EL (cell line): ENCODE results near the gene WDR91.

Source experiments
- DNase-seq: peaks from one replicate; pipeline ENCODE4 v3.0.0-alpha.2; 2016

The WDR91 gene

DNA sequence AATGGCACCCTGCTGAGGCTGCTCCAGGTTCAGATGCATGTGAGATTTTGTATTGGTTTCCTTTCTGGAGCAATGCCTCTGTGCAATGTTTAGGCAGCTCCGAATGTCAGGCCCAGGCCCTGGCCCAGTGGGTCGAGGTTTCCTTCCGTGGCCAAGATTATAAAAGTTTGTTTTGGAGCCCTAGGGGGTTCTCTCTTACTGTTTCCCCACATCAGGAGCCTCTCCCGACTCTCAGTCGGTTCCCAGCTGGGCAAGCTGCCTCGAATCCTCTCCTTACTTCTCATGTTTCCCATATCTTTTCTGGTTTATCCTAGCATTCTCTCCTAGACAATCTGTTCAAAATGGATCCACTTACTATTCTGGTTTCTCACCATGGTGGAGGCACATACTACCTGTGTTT lies 52.5 kb downstream of the WDR91 start:
- no peak for DNase-seq

GRCh38 chr7:135158141-135158655 lies 53.1 kb downstream of the WDR91 start:
- DNase-seq, result no peak

DNA sequence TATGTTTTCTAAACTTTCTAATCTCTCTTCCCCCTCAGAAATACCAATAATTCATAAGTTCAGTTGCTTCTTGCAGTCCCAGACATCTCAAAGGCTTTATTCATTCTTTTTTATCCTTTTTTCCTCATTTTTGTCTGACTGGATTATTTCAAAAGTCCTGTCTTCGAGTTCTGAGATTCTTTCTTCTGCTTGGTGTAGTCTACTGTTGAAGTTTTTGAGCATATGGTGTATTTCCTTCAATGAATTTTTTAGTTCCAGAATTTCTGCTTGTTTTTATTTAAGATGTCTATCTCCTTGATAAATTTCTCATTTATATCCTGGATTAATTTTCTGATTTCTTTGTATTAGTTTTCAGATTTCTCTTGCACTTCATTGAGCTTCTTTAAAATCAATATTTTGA lies 55.0 kb downstream of the WDR91 start:
- no peak for DNase-seq

GRCh38 chr7:135154734-135155133 lies 56.6 kb downstream of the WDR91 start:
- DNase-seq, result no peak

DNA sequence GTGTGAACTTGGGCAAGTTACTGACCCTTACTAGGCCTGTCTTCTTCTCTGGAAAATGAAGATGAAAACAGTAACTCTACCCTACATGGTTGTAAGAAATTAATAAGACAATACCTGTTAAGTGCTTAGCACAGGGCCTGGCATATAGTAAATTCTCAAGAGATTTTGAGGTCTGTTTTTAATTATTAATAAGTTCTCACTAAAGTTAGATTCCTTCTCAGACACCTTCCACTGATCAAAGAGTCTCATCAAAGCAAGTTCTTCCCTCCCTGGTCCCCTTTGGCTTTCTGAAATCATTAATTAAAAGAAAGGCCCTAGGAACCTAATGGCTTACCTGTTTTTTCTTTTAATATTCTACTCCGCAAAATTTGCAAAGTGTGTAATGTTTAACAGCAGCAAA lies 58.9 kb downstream of the WDR91 start:
- no peak for DNase-seq

GRCh38 chr7:135151533-135151932 lies 59.8 kb downstream of the WDR91 start:
- DNase-seq, result no peak

- DNase-seq, result no peak
These were observed 60.2 kb downstream of the WDR91 start for GRCh38 chr7:135151132-135151531.

DNA sequence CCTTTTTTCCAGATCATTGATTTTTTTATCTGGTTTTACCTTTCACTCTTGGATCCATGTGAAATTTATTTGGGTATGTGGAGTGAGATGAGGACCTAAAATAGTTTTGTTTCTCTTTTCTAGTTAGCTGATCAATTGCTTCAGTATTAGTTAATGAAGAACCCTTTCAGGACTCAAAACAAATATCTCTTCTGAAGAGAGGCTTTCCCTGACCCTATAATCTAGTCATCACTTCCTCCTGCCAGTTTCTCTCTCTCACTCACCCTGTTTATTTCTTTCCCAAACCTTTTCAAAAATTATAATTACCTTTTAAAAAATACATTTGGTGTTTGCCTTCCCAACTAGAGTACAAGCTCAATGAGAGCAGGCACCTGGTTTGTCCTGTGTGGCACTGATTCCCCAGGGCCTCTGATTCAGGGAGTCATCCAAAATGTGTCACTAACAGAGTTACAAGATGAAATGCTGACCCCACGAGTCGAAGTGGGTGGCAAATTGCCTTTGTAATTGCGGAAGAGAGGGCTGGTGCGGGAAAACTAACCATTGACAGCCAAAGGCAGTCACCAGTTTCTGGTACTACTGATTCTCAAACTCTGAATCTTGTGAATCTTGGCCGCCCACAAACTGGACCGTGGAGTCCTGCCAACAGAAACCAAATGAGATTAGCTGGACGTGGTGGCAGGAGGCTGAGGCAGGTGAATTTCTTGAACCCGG lies 61.1 kb downstream of the WDR91 start:
- DNase-seq, result no peak

GRCh38 chr7:135147899-135148721 lies 63.2 kb downstream of the WDR91 start, which contains the start of gene TMEM140:
TMEM140 (plus strand) TSS chr7:135148072; CDS start chr7:135164442, 16,370 bp downstream.
- DNase-seq, result peak; percentile 79

GRCh38 chr7:135147341-135147898 lies 63.9 kb downstream of the WDR91 start:
- peak; percentile 18 for DNase-seq

GRCh38 chr7:135143885-135144668 lies 67.2 kb downstream of the WDR91 start:
- no peak for DNase-seq
